GM19467 (cell line): ENCODE data around the gene GALNT17.
"Not testable (repeated sequence)": the region's sequence is repeated elsewhere in the genome, so short reads cannot be mapped to it uniquely, and the experiment has no call there.

Source experiments
- ATAC-seq: cut with Tn5 transposase; IDR thresholded peaks from one replicate; pipeline ENCODE4 v1.9.1; 2021; ENCODE audit warnings: mild to moderate bottlenecking, moderate library complexity; ENCODE audit not compliant: unreplicated experiment

GALNT17 gene

GRCh38 chr7:71541707-71542353, 409.9 kb downstream of the GALNT17 start:
- ATAC-seq, result no peak

- ATAC-seq, result no peak
These were observed 411.5 kb downstream of the GALNT17 start for GRCh38 chr7:71543396-71543795.

GRCh38 chr7:71544816-71545215, 412.9 kb downstream of the GALNT17 start:
- no peak for ATAC-seq

GRCh38 chr7:71547426-71547825, 415.5 kb downstream of the GALNT17 start:
- no peak for ATAC-seq

GRCh38 chr7:71548746-71549145, 416.8 kb downstream of the GALNT17 start:
- ATAC-seq, result no peak

- ATAC-seq, result no peak
These were observed 421.4 kb downstream of the GALNT17 start for GRCh38 chr7:71553306-71553705.

- ATAC-seq, result no peak
These were observed 423.8 kb downstream of the GALNT17 start for GRCh38 chr7:71555758-71556157.

GRCh38 chr7:71558806-71559613, 427.1 kb downstream of the GALNT17 start:
- ATAC-seq, result no peak

- ATAC-seq, result no peak
These were observed 428.5 kb downstream of the GALNT17 start for GRCh38 chr7:71560354-71560995.

GRCh38 chr7:71563276-71563675, 431.3 kb downstream of the GALNT17 start:
- ATAC-seq, result no peak

- no peak for ATAC-seq
These were observed 434.4 kb downstream of the GALNT17 start for GRCh38 chr7:71566376-71566775.

GRCh38 chr7:71566991-71567390, 435.0 kb downstream of the GALNT17 start:
- ATAC-seq, result no peak

GRCh38 chr7:71574153-71574860, 442.4 kb downstream of the GALNT17 start:
- no peak for ATAC-seq

- ATAC-seq, result no peak
These were observed 448.1 kb downstream of the GALNT17 start for GRCh38 chr7:71580027-71580426.

GRCh38 chr7:71584256-71584655, 452.3 kb downstream of the GALNT17 start:
- no peak for ATAC-seq

GRCh38 chr7:71591876-71592275, 459.9 kb downstream of the GALNT17 start:
- no peak for ATAC-seq

- not testable (repeated sequence) for ATAC-seq
These were observed 460.4 kb downstream of the GALNT17 start for GRCh38 chr7:71592388-71592787.

GRCh38 chr7:71594736-71595135, 462.8 kb downstream of the GALNT17 start:
- no peak for ATAC-seq

GRCh38 chr7:71595176-71595575, 463.2 kb downstream of the GALNT17 start:
- no peak for ATAC-seq

- no peak for ATAC-seq
These were observed 466.6 kb downstream of the GALNT17 start for GRCh38 chr7:71598553-71598952.

GRCh38 chr7:71601851-71602250, 469.9 kb downstream of the GALNT17 start:
- ATAC-seq, result no peak
